H1 (cell line): ENCODE measurements around the gene COA1.

ENCODE experiments used
- EZH2 ChIP-seq: fragments of 200-600 bp; sonication (generic); IDR thresholded peaks from 2 replicates; pipeline ENCODE4 v1.7.1; 2012; ENCODE audit warnings: low read depth, mild to moderate bottlenecking, moderate library complexity, low read length, inconsistent platforms; ENCODE audit not compliant: severe bottlenecking
- SP2 ChIP-seq: IDR thresholded peaks from 2 replicates; pipeline ENCODE4 v1.6.1; 2012; ENCODE audit warnings: mild to moderate bottlenecking, low read length, inconsistent platforms
- TAF1 ChIP-seq: IDR thresholded peaks from 2 replicates; pipeline ENCODE4 v1.6.1; 2011; ENCODE audit warnings: mild to moderate bottlenecking, low read depth, low read length
- TF ChIP-seq, protein P1 (sequence below), 3 experiments: IDR thresholded peaks; 1 replicate in 2 of 3; 2 replicates in 1 of 3; pipeline versions ENCODE4 v1.5.1 to v1.6.1; 2011; ENCODE audit warnings: low read length in 3 of 3, mild to moderate bottlenecking in 3 of 3, inconsistent platforms in 2 of 3, low read depth in 1 of 3, moderate library complexity in 1 of 3; ENCODE audit not compliant: insufficient read depth in 1 of 3; ENCODE audit errors: control extremely low read depth in 1 of 3

DNA sequence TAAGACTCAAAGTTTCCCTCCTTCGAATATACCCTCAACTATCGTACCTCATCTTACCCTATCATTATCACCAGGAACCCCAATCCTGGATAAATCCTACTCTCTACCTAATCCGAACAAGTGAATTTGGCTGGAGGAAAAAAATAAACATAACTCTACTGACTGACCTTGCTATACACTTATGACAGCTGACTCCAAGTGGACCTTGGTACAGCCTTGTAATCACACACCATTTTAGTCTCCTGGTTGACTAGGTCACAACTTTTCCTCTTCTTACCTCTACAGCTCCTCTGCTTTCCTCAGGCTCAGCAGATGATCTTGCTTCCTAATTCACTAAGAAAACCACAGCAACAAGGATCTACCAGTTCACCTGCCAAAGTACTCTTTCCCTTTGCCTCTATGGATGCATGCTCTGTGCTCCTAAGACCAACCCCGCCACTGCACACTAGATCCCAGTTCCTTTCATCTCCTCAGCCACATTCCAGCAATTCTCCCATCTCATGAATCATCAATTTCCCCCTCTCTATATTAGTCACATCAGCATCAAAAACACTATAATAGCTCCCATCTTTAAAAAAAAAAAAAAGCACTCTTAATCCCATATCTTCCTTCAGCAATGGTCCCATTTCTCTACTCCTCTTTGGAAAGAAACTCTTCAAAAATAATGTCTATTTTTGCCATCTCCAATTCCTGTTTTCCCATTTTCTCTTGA is 35.5 kb downstream of the COA1 start:
- TF ChIP-seq TAF1 (no peak), SP2 (no peak), EZH2 (no peak)
- TF ChIP-seq, protein P1, sequence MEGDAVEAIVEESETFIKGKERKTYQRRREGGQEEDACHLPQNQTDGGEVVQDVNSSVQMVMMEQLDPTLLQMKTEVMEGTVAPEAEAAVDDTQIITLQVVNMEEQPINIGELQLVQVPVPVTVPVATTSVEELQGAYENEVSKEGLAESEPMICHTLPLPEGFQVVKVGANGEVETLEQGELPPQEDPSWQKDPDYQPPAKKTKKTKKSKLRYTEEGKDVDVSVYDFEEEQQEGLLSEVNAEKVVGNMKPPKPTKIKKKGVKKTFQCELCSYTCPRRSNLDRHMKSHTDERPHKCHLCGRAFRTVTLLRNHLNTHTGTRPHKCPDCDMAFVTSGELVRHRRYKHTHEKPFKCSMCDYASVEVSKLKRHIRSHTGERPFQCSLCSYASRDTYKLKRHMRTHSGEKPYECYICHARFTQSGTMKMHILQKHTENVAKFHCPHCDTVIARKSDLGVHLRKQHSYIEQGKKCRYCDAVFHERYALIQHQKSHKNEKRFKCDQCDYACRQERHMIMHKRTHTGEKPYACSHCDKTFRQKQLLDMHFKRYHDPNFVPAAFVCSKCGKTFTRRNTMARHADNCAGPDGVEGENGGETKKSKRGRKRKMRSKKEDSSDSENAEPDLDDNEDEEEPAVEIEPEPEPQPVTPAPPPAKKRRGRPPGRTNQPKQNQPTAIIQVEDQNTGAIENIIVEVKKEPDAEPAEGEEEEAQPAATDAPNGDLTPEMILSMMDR (IDR thresholded peaks at IDR 0.05; ENCODE audit: control extremely low read depth in 1 of 3, insufficient read depth in 1 of 3, low read depth in 1 of 3, low read length in 3 of 3) = no peak
